ENCODE measurements around the gene PXMP2. TPM values are rescaled to one million over a fixed set of nuclear protein-coding genes. Genes with fewer than 3 reads are reported as not detected.

The PXMP2 gene
- 10 to 100 TPM; 24.5 to 24.9 TPM for total RNA-seq

GRCh38 chr12:132687211-132688164, at the start of gene PXMP2, which contains the start of gene POLE:
TSS of gene PXMP2 (plus strand) at chr12:132687587. CDS start at chr12:132687671, 84 bp downstream.
TSS of gene POLE (minus strand) at chr12:132687342. CDS start at chr12:132687315, 27 bp downstream.
- peaks cover 35% of the 10 kb centered on the region for H3K36me3 Mint-ChIP-seq (ENCODE audit: low read depth)
- peak within 1 kb of the TSS; percentile 80 for H3K4me3 Mint-ChIP-seq
- no peaks in the 10 kb centered on the region for H3K27me3 Mint-ChIP-seq
- H3K4me1 Mint-ChIP-seq = peaks cover 29% of the 10 kb centered on the region
- H3K27ac Mint-ChIP-seq = peak within 1 kb of the TSS; percentile 66
- CTCF ChIA-PET = no interaction called here
- POLR2A ChIA-PET = interaction anchor here (1.3 to 1.6 kb wide), 2 partner anchors 9 to 77 kb away, joined by 3 to 4 read pairs; no protein-coding TSS in a partner anchor
- peak; percentile 96 for DNase-seq
- H3K9me3 Mint-ChIP-seq = no peaks in the 10 kb centered on the region

DNA sequence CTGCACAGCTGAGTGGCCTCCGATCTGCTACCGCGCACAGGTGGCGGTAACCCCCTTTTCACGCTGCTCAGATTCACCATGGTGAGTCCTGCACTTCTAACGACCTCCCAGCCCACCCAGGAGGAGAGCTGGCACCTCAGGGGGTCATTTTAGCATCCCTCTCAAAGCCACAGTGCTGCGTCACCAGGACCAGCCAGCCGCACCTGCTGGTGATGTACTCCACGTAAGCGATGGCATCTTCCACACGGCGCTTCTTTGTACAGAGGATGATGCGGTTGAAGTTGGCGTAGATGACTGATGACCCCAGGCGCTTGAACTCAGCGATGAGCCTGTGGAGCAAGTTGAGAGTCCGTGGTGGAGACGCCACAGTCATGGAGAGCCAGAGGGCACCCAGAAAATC, 49.6 kb upstream of the PXMP2 start:
- no peak for DNase-seq
- Mint-ChIP-seq H3K27ac (no peak overlapping the region), H3K4me1 (peaks cover 8% of the 10 kb centered on the region), H3K4me3 (no peak overlapping the region), H3K36me3 (ENCODE audit: low read depth) (peaks cover 64% of the 10 kb centered on the region), H3K9me3 (no peaks in the 10 kb centered on the region), H3K27me3 (no peaks in the 10 kb centered on the region)
- ChIA-PET CTCF (interaction anchor here (1.7 kb wide), 1 partner anchor 8 kb away, joined by 6 read pairs; no protein-coding TSS in a partner anchor), POLR2A (interaction anchor here (1.3 kb wide), 1 partner anchor 23 kb away, joined by 3 read pairs; no protein-coding TSS in a partner anchor)

DNA sequence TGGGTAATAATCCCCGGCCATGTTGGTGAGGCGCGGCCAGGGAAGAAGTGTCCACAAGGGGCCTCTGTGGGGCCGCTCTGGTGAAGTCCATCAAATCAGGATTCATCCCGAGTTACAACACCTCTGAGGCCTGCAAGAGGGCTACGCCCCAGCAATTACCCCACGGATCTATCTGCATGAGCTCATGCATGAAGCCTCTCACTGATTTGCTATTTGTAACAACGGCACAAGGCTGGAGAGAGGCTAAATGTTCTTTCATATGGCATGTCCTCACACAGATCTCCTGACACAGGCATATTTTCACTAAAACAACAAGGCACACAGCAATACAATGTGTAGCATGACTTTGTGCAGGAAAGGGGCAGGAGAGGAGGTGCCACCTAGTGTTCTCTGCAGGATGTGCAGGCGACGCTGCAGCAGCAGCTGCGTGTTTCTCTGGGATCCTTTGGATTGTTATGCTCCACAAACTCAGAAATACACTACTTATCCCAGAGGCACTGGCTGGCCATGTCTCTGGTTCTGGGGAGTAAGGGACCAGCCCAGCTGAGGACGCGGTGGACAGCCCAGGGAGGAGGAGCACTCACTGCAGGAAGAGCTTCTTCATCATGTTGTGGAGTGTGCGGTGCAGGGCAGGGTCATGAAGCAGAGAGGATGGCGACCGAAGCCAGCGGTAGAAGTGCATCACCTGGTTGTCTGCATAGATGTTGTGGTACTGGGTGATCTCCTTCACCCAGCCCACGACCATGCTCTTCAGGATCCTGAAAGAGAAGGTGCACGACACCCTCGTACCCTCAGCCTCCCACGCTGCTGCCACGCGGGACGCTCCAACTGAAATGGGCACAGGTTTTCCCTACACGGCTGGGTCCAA, 48.6 kb upstream of the PXMP2 start:
- no peak for DNase-seq
- ChIA-PET CTCF (interaction anchor here (1.0 to 1.7 kb wide), 4 partner anchors 9 to 485 kb away, joined by 3 to 6 read pairs (median 4); no protein-coding TSS in a partner anchor), POLR2A (interaction anchor here (1.3 kb wide), 1 partner anchor 24 kb away, joined by 3 read pairs; no protein-coding TSS in a partner anchor)
- no peaks in the 10 kb centered on the region for H3K27me3 Mint-ChIP-seq
- H3K36me3 Mint-ChIP-seq (ENCODE audit: low read depth) = peaks cover 61% of the 10 kb centered on the region
- no peak overlapping the region for H3K4me3 Mint-ChIP-seq
- peak overlapping the region; percentile 5 for H3K27ac Mint-ChIP-seq
- H3K4me1 Mint-ChIP-seq = peaks cover 8% of the 10 kb centered on the region
- H3K9me3 Mint-ChIP-seq = no peaks in the 10 kb centered on the region

DNA sequence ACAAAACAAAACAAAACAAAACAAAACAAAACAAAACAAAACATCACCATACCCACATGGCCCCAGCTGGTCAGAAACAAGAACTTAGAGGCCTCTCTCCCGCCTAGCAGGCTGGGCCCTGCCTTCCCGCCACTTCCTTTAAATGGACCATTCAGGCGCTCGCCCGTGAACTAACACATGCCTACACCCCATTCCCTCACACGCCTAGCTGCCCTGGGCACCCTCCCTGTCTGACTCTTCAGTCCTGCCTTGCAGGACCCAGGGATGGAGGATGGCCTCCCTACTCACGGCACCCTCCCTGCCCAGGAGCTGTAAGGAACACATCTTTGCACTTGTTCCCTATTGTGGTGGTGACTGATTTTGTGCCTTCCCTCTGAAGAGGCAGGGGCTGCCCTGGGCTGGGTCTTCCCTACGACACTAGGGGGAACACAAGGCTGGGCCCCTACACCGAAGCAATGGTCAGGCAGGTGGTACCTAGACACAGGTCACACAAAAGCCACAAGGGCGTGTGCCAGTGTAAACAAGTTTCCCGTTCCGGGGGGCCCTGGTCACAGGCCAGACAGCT, 47.3 kb upstream of the PXMP2 start:
- ChIA-PET CTCF (no interaction called here), POLR2A (no interaction called here)
- H3K27ac Mint-ChIP-seq = no peak overlapping the region
- H3K4me1 Mint-ChIP-seq = peaks cover 8% of the 10 kb centered on the region
- no peaks in the 10 kb centered on the region for H3K27me3 Mint-ChIP-seq
- no peak overlapping the region for H3K4me3 Mint-ChIP-seq
- DNase-seq = no peak
- no peaks in the 10 kb centered on the region for H3K9me3 Mint-ChIP-seq
- H3K36me3 Mint-ChIP-seq (ENCODE audit: low read depth) = peaks cover 55% of the 10 kb centered on the region

GRCh38 chr12:132640936-132641335, 46.5 kb upstream of the PXMP2 start:
- POLR2A ChIA-PET = interaction anchor here (1.1 kb wide), 1 partner anchor 15 kb away, joined by 5 read pairs; no protein-coding TSS in a partner anchor
- Mint-ChIP-seq H3K27ac (no peak overlapping the region), H3K27me3 (no peaks in the 10 kb centered on the region), H3K9me3 (no peaks in the 10 kb centered on the region), H3K4me1 (peaks cover 8% of the 10 kb centered on the region), H3K36me3 (ENCODE audit: low read depth) (peaks cover 50% of the 10 kb centered on the region), H3K4me3 (no peak overlapping the region)
- CTCF ChIA-PET = no interaction called here
- no peak for DNase-seq

GRCh38 chr12:132641811-132642650, 45.4 kb upstream of the PXMP2 start:
- peaks cover 49% of the 10 kb centered on the region for H3K36me3 Mint-ChIP-seq (ENCODE audit: low read depth)
- H3K4me3 Mint-ChIP-seq = no peak overlapping the region
- peaks cover 7% of the 10 kb centered on the region for H3K4me1 Mint-ChIP-seq
- H3K27me3 Mint-ChIP-seq = no peaks in the 10 kb centered on the region
- H3K27ac Mint-ChIP-seq = no peak overlapping the region
- no peak for DNase-seq
- POLR2A ChIA-PET = interaction anchor here (1.1 kb wide), 1 partner anchor 14 kb away, joined by 5 read pairs; no protein-coding TSS in a partner anchor
- H3K9me3 Mint-ChIP-seq = no peaks in the 10 kb centered on the region
- CTCF ChIA-PET = no interaction called here

- H3K36me3 Mint-ChIP-seq (ENCODE audit: low read depth) = peaks cover 50% of the 10 kb centered on the region
- ChIA-PET POLR2A (no interaction called here), CTCF (no interaction called here)
These were observed 44.2 kb upstream of the PXMP2 start for GRCh38 chr12:132642846-132643835.

DNA sequence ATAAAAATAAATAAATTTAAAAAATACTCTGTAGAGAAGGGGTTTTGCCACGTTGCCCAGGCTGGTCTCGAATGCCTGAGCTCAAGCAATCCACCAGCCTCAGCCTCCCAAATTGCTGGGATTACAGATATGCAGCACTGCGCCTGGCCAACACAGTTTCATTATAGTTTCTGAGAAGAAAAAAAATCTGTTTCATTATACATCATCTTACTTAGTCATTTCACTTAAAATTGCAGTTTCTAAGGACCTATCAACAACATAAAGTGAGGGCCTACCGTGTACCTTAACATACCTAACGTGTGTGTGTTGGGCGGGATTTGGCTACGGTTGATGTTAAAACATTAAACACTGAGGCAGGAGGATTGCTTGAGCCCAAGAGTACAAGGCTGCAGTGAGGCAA, 40.5 kb upstream of the PXMP2 start:
- no peak overlapping the region for H3K4me3 Mint-ChIP-seq
- peaks cover 3% of the 10 kb centered on the region for H3K4me1 Mint-ChIP-seq
- no peak overlapping the region for H3K27ac Mint-ChIP-seq
- POLR2A ChIA-PET = no interaction called here
- peaks cover 54% of the 10 kb centered on the region for H3K36me3 Mint-ChIP-seq (ENCODE audit: low read depth)
- CTCF ChIA-PET = no interaction called here
- DNase-seq = no peak
- H3K27me3 Mint-ChIP-seq = no peaks in the 10 kb centered on the region
- no peaks in the 10 kb centered on the region for H3K9me3 Mint-ChIP-seq

More at GRCh38 chr12:132642846-132643835, 44.2 kb upstream of the PXMP2 start:
- no peak for DNase-seq
- Mint-ChIP-seq H3K27me3 (no peaks in the 10 kb centered on the region), H3K4me1 (peaks cover 3% of the 10 kb centered on the region), H3K27ac (no peak overlapping the region), H3K9me3 (no peaks in the 10 kb centered on the region), H3K4me3 (no peak overlapping the region)

DNA sequence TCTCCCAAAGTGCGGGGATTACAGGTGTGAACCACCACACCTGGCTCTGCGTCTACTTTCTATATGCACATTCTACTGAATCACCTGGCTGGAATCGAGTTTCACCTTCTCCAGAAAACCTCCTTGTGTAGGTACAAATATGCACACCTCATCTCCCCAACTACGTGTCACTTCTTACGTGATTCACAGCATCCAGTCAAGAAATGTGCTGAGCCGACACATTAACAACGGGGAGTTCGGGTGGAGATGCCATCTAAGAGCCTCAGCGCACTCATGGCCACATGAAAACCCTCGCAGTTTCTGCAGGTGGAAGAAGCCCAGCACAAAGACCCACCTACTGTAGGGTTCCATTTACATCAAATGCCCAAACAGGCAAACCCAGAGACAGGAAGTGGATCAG, 39.5 kb upstream of the PXMP2 start:
- H3K4me3 Mint-ChIP-seq = no peak overlapping the region
- ChIA-PET CTCF (no interaction called here), POLR2A (no interaction called here)
- H3K9me3 Mint-ChIP-seq = no peaks in the 10 kb centered on the region
- no peak overlapping the region for H3K27ac Mint-ChIP-seq
- no peak for DNase-seq
- peaks cover 58% of the 10 kb centered on the region for H3K36me3 Mint-ChIP-seq (ENCODE audit: low read depth)
- H3K27me3 Mint-ChIP-seq = no peaks in the 10 kb centered on the region
- H3K4me1 Mint-ChIP-seq = peaks cover 3% of the 10 kb centered on the region

DNA sequence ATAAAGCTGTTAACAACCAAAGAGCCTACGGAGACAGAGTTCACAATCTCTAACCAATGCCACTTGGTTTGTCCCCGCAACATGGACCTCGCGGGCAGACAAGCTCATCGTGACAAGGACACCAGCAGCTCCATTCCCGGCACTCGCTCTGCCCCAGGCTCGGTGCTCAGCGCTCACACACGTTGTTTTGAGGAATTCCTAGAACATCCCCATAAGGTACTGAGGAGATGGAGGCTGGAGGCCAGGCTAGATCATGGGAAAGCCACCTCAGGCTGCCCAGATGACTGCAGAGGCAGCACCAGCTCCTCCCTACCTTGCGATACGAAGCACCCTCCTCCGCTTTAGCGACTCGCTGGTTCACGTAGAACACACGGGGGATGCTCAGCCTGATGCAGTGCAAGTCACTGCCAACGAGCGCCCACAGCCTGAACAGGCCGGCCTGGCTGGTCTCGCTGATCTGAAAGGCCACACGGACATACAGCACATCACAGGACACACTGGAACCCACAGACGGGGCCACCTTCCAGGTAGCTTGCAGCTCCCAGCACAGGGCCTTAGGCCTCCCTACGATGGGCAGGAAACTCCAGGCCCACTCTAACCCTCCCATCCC, 38.7 kb upstream of the PXMP2 start:
- CTCF ChIA-PET = no interaction called here
- H3K27me3 Mint-ChIP-seq = no peaks in the 10 kb centered on the region
- H3K4me1 Mint-ChIP-seq = peaks cover 5% of the 10 kb centered on the region
- no peak overlapping the region for H3K27ac Mint-ChIP-seq
- H3K36me3 Mint-ChIP-seq (ENCODE audit: low read depth) = peaks cover 61% of the 10 kb centered on the region
- no peaks in the 10 kb centered on the region for H3K9me3 Mint-ChIP-seq
- no peak for DNase-seq
- POLR2A ChIA-PET = no interaction called here
- H3K4me3 Mint-ChIP-seq = no peak overlapping the region

All from activated CD4-positive, alpha-beta memory T cell treated with anti-CD3 and anti-CD28 coated beads, Interleukin-2, amount 10 ng/mL, durations not matched to agents 7 days and 5 days (primary cell).